Stimulated activated CD4-positive, alpha-beta T cell treated with anti-CD3 and anti-CD28 coated beads, Interleukin-1b, Interleukin-23, amount 100 ng/mL, for 48 hours (primary cell): Measurements from ENCODE around the gene LCN1.
"Not testable (repeated sequence)": the region's sequence is repeated elsewhere in the genome, so short reads cannot be mapped to it uniquely, and the experiment has no call there.

Experiments used
- DNase-seq: peaks from one replicate; pipeline ENCODE4 v3.0.0-alpha.2; 2020

Gene LCN1

DNA sequence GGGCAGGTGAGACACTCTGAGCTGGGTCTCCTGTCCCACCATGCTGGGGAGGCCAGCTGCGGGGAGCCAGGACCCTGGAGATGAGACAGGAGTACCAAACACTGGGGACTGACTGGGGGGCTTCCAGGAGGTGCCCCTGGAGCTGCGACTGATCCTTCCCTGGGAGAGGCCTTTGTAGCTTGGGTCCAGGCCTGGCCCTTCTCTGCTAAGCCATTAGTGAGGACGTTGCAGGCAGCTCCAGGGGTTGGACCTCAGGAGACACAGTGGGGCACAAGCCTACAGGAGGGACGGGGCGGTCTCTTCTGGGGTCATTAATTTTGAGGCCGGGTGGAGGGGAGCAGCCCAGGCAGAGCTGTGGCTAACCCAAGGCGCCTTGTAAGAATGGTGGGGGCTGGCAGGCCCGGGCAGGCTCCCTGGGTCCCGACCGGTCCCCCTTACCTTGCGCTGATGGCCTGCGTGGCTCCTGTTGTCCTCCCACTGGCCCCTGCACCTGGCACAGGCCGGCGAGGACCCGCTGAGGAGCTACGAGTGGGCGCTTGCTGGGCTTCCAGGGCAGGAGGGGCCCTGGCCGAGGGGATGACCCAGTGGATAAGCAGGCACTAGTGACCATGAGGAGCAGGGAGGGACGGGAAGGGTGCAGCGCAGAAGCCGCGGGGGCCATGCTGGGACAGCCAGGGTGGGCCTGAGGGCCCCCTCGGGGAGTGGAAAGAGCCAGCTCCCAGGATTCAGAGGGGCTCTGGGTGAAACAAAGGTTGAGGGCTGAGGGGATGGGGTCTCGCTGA is 15.6 kb upstream of the LCN1 start:
- DNase-seq: no peak

GRCh38 chr9:135506327-135507103 is 14.7 kb upstream of the LCN1 start:
- DNase-seq: no peak

DNA sequence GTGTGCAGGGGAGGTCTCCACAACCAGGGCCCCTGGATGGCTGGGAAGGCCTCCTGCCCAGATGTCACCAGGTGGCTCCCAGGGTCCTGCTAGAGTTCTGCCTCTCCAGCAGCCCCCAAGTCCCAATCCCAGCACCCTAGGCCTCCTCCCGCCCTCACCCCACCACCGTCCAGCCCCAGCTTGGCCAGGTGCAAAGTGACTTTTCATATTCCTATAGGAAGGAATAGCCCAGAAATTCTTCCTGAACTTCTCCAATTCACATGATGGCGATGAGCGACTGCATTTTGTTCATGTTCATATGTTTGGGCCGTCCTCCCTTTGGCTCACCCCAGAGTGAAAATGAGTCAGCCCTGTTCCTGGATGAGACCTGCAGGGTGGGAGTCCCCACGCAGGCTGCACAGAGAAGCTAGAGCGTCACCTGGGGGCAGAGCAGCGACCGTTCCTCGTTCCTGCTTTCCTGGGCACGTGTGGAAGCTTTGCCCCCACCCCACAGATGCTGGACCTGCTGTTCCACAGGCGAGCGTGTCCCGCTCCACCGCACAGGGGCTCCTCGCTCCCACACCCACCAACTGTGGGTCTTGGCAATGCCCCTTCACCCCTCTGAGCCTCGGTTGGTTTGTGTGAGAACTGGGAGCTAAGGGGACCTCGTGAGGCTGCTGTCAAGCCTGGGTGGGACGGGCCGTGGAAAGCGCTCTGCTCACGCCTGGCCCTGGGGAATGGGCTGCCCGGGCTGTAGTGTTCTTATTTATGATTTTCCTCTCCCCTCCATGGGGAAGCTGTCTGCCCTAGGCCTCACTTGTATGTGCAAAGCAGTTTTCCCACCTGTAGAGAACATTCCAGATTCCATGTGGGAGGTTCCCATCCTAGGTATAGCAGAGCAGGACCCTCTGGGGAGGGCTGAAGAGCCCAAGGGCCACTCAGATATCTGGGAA is 13.9 kb upstream of the LCN1 start:
- DNase-seq: no peak

- DNase-seq: no peak
Measured at GRCh38 chr9:135508211-135508820, 12.9 kb upstream of the LCN1 start.

DNA sequence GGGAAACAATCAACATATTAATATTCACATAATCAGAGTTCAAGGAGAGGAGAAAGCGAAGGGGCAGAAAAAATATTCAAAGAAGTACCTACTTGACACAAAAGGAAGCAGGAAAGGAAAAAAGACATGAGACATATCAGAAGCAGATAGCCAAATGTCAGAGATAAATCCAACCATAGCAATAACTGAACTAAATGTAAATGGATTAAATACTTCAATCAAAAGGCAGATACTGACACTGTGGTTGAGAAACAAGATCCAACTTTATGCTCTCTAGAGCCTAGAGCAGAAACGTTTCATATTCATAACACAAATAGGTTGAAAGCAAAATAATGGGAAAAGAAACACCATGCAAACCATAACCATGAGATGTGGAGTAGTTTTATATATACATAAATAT is 11.8 kb upstream of the LCN1 start:
- no peak for DNase-seq

GRCh38 chr9:135512241-135512603 is 9.0 kb upstream of the LCN1 start:
- DNase-seq: no peak

- DNase-seq: no peak
Measured at GRCh38 chr9:135512904-135513303, 8.3 kb upstream of the LCN1 start.

GRCh38 chr9:135513351-135513846 is 7.8 kb upstream of the LCN1 start:
- no peak for DNase-seq

- not testable (repeated sequence) for DNase-seq
Measured at GRCh38 chr9:135513906-135514305, 7.3 kb upstream of the LCN1 start.

GRCh38 chr9:135514342-135515082 is 6.7 kb upstream of the LCN1 start:
- DNase-seq: no peak

DNA sequence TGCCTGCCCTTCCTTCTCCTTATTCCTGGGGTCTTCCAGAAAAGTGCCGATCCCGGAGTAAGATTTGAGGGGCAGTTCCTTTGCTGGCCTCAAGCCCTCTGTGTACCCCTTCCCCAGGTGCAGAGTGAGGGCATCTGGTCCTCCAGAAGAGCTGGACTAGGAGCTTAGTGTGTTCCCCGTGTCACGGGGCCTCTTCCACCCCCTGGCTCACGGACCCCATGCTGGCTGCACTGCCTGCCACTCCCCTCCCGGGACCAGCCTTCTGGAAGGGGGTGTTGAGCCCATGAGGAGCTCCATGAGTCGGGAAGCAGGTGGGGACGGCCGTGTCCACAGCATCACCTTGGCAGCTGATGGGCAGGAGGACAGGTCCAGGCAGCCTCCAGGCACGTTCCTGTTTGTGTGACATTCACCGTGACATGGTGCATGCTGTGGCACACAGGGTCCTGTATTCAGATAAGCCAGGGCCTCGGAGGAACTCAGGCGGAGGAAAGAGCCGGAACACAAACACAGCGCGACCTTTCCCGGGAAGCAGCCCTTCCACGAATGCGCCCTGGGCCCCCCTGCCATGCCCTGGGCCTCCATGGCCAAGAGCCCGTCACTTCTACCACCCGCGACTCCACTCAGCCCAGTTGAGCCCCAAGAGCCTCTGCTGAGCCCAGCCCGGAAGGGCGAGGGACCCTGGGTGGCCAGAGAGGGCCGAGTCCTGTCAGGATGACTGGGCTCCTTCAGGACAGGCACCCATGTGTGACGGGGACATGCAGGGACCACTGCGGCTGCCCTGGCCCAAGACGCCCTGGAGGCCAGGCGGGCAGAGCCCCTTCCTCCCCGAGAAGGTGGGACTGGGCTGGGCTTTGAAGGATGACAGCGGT is 5.9 kb upstream of the LCN1 start:
- DNase-seq: no peak

GRCh38 chr9:135516132-135516860 is 4.9 kb upstream of the LCN1 start:
- no peak for DNase-seq

DNA sequence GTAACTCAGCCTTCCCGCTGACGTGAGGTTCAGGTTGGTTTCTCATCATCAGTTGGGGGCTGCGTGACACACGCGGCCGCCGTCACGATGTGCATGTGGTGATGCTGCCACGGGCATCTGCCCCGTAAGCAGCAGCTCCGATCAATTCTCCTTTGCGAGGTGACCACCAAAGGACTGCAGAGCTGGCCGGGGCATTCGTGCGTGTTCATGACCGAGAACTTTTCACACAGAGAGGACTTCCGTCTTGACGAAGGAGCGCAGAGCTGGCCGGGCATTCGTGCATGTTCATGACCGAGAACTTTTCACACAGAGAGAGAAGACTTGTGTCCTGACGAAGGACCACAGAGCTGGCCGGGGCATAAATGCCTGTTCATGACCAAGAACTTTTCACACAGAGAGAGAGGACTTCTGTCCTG is 3.8 kb upstream of the LCN1 start:
- DNase-seq: no peak

DNA sequence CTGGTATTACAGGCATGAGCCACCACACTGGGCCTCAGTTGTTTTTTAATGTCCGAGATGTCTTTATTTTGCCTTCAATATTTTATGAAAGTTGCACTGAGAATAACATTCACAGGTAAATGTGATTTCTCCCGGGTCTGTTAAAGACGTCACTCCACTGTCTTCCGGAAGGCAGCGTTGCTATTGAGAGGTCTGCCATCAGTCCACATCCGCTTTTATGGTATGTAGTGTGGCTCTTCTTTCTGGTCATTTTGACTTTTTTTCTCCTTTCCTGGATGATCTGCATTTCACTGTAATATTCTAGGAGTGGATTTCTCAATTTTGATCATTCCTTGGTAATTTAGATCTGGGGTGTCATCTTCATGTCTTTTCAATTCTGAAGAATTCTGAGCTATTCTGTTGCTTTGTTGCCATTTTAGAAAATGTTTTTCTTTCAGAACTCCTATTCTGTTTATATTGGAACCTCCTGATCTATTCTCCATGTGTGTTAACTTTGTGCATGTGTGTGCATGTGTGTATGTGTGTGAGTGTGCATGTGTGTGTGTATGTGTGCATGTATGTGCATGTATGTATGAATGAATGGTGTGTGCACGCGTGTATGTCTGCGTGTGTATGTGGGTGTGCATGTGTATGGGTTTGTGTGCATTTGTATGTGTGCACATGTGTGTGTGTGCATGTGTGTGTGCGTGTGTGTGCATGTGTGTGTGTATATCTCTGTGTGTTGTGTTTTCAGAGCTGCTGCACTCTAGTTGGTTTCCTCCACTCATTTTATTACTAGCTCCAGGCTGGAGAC is 1.9 kb upstream of the LCN1 start:
- DNase-seq: no peak

- no peak for DNase-seq
Measured at GRCh38 chr9:135521608-135522095, 412 bp downstream of the LCN1 start.

GRCh38 chr9:135522137-135522877 is 1.1 kb downstream of the LCN1 start:
- DNase-seq: no peak

DNA sequence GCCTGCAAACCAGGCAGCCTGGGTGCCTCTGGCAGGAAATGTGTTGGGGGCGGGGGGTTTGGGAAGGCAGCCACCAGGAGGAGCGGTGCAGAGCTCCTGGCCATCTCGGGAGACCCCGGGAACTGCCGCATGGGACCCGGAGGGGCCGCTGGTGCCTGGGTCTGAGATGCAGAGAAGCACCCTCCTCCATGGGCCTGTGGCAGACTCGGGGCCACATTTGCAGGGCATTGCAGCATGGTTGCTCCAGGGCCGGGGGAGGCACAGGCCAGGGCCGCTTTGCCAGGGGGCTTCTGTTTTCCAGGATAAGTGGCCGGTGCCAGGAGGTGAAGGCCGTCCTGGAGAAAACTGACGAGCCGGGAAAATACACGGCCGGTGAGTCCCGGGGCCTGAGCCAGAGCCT is 1.7 kb downstream of the LCN1 start:
- no peak for DNase-seq

GRCh38 chr9:135523521-135524129 is 2.4 kb downstream of the LCN1 start:
- no peak for DNase-seq
